Hepatocyte (in vitro differentiated cells): Measurements from ENCODE around the gene PDXDC1. TPM values are rescaled to one million over a fixed set of nuclear protein-coding genes. Genes with fewer than 3 reads are reported as not detected.
"Not testable (repeated sequence)": the region's sequence is repeated elsewhere in the genome, so short reads cannot be mapped to it uniquely, and the experiment has no call there.

Source experiments
- DNase-seq: peaks from one replicate; pipeline ENCODE4 v3.0.0-alpha.2; 2016; ENCODE audit warnings: low spot score
- H2AFZ ChIP-seq: fragments of 200-600 bp; sonication (generic); 2 replicates; pipeline ENCODE4 v1.6.0; 2016; ENCODE audit warnings: antibody characterized with exemption, mild to moderate bottlenecking
- H3K27ac ChIP-seq: fragments of 200-600 bp; sonication (generic); 2 replicates; pipeline ENCODE4 v1.5.1; 2016; ENCODE audit warnings: mild to moderate bottlenecking
- H3K27me3 ChIP-seq: fragments of 200-600 bp; sonication (generic); 2 replicates; pipeline ENCODE4 v1.6.1; 2016
- H3K36me3 ChIP-seq: fragments of 200-600 bp; sonication (generic); replicated peaks from 2 replicates; pipeline ENCODE4 v1.5.1; 2016; ENCODE audit warnings: low read depth; ENCODE audit not compliant: insufficient read depth
- H3K4me1 ChIP-seq: fragments of 200-600 bp; sonication (generic); 2 replicates; pipeline ENCODE4 v1.5.1; 2016; ENCODE audit warnings: mild to moderate bottlenecking, moderate library complexity; ENCODE audit not compliant: insufficient read depth
- H3K4me2 ChIP-seq: fragments of 200-600 bp; sonication (generic); 2 replicates; pipeline ENCODE4 v1.6.0; 2016
- H3K4me3 ChIP-seq: fragments of 200-600 bp; sonication (generic); 2 replicates; pipeline ENCODE4 v1.5.1; 2016; ENCODE audit warnings: mild to moderate bottlenecking
- H3K79me2 ChIP-seq: fragments of 200-600 bp; sonication (generic); 2 replicates; pipeline ENCODE4 v1.6.0; 2017; ENCODE audit warnings: mild to moderate bottlenecking
- H3K9me2 ChIP-seq: fragments of 200-600 bp; sonication (generic); replicated peaks from 2 replicates; pipeline ENCODE4 v1.6.0; 2017; ENCODE audit warnings: mild to moderate bottlenecking; ENCODE audit not compliant: insufficient read depth
- H3K9me3 ChIP-seq: fragments of 200-600 bp; sonication (generic); 2 replicates; pipeline ENCODE4 v1.5.1; 2016; ENCODE audit warnings: low read depth, mild to moderate bottlenecking
- H4K20me1 ChIP-seq: fragments of 200-600 bp; sonication (generic); 2 replicates; pipeline ENCODE4 v1.6.0; 2016; ENCODE audit warnings: mild to moderate bottlenecking; ENCODE audit not compliant: insufficient read depth, poor library complexity, severe bottlenecking
- EZH2phosphoT487 ChIP-seq: fragments of 200-600 bp; sonication (generic); IDR thresholded peaks from one replicate; pipeline ENCODE4 v1.6.1; 2018; ENCODE audit warnings: antibody characterized with exemption, mild to moderate bottlenecking, low read depth, moderate library complexity; ENCODE audit not compliant: unreplicated experiment, severe bottlenecking
- WGBS: methylation state at CpG from one replicate; pipeline ENCODE4 v1.1.6; 2016; ENCODE audit warnings: low lambda C conversion rate; ENCODE audit errors: missing lambda C conversion rate; 5-methylcytosine and 5-hydroxymethylcytosine counted together
- polyA plus RNA-seq: library from polyadenylated mRNA; unstranded; fragments of >200 nt; fragmentation: Nextera tagmentation; extraction: Ambion mirVana; gene quantifications from 2 replicates; pipeline ENCODE4 v1.2.1, GENCODE V29; 2016
- total RNA-seq: library from RNA; depleted of rRNA; stranded (reverse); fragments of >200 nt; gene quantifications from 2 replicates; pipeline ENCODE4 v1.2.3, GENCODE V29; 2014
- TF ChIP-seq, protein P1 (sequence below): fragments of 200-600 bp; sonication (generic); IDR thresholded peaks from 2 replicates; pipeline ENCODE4 v1.5.1; 2016; ENCODE audit warnings: antibody characterized with exemption, mild to moderate bottlenecking; ENCODE audit not compliant: poor library complexity

PDXDC1 gene
- total and polyA plus RNA-seq, 2 experiments from 2014 or later = 141 to 146 TPM

DNA sequence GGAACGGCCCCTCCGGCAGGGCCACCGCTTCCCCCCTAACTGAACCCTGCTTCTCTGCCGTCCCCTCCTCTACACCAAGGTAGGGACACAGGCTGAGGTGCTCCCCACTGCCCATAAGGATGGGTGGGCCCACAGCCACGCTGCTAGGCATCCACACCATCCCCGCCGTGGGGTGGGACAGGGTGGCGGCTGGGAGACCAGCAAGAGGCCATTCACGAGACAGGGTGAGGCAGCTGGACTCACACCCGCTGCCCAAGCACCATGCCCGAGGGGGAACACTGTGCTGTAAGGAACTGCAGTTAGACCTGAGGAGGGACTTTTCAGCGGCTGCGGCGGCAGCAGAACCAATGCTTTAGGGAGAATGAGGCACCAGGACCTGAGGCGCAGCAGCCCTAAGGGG, 166.8 kb downstream of the PDXDC1 start:
- 95% methylated on average over 9 of the region's 15 CpGs for WGBS
- DNase-seq = no peak
- Histone ChIP-seq H3K9me3 (no peaks in the 10 kb centered on the region), H3K27me3 (no peaks in the 10 kb centered on the region), H3K36me3 (no peaks in the 10 kb centered on the region), H3K4me2 (no peak overlapping the region), H3K4me1 (peaks cover 14% of the 10 kb centered on the region), H4K20me1 (peaks cover 34% of the 10 kb centered on the region), H3K9me2 (no peaks in the 10 kb centered on the region), H2AFZ (no peak overlapping the region), H3K4me3 (no peak overlapping the region), H3K79me2 (peaks cover 31% of the 10 kb centered on the region), H3K27ac (no peak overlapping the region)
- no peak for TF ChIP-seq EZH2phosphoT487
- TF ChIP-seq, protein P1, sequence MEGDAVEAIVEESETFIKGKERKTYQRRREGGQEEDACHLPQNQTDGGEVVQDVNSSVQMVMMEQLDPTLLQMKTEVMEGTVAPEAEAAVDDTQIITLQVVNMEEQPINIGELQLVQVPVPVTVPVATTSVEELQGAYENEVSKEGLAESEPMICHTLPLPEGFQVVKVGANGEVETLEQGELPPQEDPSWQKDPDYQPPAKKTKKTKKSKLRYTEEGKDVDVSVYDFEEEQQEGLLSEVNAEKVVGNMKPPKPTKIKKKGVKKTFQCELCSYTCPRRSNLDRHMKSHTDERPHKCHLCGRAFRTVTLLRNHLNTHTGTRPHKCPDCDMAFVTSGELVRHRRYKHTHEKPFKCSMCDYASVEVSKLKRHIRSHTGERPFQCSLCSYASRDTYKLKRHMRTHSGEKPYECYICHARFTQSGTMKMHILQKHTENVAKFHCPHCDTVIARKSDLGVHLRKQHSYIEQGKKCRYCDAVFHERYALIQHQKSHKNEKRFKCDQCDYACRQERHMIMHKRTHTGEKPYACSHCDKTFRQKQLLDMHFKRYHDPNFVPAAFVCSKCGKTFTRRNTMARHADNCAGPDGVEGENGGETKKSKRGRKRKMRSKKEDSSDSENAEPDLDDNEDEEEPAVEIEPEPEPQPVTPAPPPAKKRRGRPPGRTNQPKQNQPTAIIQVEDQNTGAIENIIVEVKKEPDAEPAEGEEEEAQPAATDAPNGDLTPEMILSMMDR = no peak

DNA sequence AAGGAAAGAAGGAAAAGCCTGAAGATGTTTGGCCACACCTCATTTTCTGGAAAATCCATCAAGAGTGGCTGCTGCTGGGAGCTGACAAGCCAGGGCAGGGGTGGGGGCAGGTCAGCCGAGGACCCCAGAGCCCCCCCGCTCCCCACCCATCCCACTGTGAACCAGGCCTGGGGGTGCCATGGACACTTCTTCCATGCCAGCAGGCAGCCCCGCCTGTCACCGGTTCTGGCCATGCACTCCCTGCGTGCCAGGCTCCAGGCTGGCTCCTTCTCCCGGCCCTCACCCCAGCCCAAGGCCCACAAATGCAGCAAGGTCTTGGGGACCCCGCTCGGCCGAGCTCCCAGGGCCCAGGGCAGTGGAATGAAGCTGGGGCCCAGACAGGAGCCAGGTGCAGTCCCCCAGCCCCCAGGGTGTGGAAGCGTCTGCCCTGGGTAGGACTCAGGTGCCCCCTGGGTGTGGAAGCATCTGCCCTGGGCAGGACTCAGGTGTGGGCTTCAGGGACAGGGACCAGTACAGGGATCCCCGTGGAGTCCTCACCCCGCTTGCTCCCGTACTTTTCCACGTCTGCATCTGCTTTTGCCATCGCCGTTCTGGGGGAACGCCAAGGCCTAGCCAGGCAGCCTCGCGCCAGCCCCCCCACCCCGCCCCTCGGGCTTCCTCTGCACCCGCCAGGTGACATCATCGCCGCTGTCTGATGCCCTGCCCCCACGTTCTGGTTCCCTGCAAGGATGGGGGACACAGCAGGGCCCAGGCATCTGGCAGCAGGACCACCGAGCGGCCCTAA, 167.5 kb downstream of the PDXDC1 start:
- H3K4me3 ChIP-seq = not testable (repeated sequence)

DNA sequence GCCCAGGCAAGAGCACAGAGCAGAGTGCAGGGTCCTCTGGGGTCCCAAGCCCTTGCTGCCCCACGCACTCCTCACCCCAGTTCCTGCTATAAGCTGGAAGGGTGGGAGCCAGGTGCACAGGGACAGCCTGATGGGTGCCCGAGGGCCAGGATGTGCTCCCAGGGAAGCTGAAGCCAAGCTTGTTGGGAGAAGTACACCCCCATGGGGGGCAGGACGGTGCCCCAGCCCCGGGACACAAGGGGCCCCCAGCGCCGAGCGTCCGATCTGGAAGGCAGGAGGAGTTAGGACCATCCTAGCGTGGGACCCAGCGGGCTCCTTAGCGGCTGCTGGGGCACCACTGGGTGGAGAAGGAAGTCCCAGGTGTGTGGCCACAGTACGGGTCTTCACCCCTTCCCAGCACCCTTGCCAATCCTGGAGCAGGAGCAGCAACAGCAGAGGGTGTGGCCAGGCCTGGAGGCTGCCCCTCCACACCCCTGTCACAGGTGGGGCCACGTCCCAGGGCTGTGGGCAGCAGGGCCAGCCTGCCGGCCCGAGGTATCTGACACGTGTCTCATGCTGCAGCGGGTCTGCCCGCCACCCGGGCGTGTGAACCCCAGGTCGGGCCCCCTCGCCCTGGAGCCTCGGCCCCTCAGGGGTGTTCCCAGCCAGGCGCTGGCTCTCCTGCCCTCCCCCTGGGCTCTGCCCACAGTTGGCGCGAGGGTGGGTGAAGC, 168.2 kb downstream of the PDXDC1 start:
- not testable (repeated sequence) for H3K27me3 ChIP-seq, H3K9me3 ChIP-seq, H3K4me3 ChIP-seq, H3K27ac ChIP-seq, DNase-seq, H2AFZ ChIP-seq, H3K36me3 ChIP-seq, H3K9me2 ChIP-seq, H3K4me2 ChIP-seq
- H3K79me2 ChIP-seq = peaks cover 38% of the 10 kb centered on the region
- peaks cover 41% of the 10 kb centered on the region for H4K20me1 ChIP-seq
- H3K4me1 ChIP-seq = peaks cover 17% of the 10 kb centered on the region
- 78% methylated on average over 17 of the region's 26 CpGs for WGBS

More for the DNA sequence above, 167.5 kb downstream of the PDXDC1 start:
- H3K27ac ChIP-seq, H3K27me3 ChIP-seq, H3K36me3 ChIP-seq, DNase-seq, H3K9me2 ChIP-seq, H2AFZ ChIP-seq, H3K9me3 ChIP-seq, H3K4me2 ChIP-seq: not testable (repeated sequence)
- H4K20me1 ChIP-seq = peaks cover 36% of the 10 kb centered on the region
- peaks cover 33% of the 10 kb centered on the region for H3K79me2 ChIP-seq
- WGBS = 93% methylated on average over 8 of the region's 27 CpGs
- H3K4me1 ChIP-seq = peaks cover 16% of the 10 kb centered on the region

DNA sequence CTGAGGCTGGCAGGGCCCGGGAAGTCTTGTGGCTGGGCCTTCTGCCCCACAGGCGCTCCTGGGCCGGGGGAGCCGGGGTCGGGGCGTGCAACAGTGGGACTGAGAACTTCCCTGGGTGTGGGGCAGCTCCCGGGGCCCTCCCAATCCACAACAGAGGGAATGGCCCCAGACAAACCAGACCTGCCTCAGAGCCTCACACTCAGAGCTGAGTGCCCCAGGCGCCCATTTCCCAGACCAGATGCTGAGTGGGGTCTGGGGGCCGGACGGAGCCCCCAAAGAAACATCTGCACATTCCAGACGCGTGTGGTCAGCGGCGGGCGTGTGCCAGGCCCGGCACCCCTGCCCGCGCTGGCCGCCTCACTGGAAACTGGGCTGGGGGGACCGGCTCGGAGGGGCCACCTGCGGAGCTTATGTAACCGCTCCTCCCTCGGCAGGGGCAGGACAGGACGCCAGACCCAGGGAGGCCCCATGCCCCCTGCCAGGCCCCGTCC, 168.8 kb downstream of the PDXDC1 start:
- H3K4me3 ChIP-seq, H3K9me2 ChIP-seq, H2AFZ ChIP-seq, H3K36me3 ChIP-seq, H3K9me3 ChIP-seq, H3K27me3 ChIP-seq, DNase-seq: not testable (repeated sequence)
- H3K27ac ChIP-seq = peak overlapping the region; percentile 42
- H3K4me1 ChIP-seq = peaks cover 17% of the 10 kb centered on the region
- WGBS = 73% methylated on average over 8 of the region's 26 CpGs
- peaks cover 38% of the 10 kb centered on the region for H3K79me2 ChIP-seq
- peak overlapping the region; percentile 67 for H3K4me2 ChIP-seq
- peaks cover 41% of the 10 kb centered on the region for H4K20me1 ChIP-seq

DNA sequence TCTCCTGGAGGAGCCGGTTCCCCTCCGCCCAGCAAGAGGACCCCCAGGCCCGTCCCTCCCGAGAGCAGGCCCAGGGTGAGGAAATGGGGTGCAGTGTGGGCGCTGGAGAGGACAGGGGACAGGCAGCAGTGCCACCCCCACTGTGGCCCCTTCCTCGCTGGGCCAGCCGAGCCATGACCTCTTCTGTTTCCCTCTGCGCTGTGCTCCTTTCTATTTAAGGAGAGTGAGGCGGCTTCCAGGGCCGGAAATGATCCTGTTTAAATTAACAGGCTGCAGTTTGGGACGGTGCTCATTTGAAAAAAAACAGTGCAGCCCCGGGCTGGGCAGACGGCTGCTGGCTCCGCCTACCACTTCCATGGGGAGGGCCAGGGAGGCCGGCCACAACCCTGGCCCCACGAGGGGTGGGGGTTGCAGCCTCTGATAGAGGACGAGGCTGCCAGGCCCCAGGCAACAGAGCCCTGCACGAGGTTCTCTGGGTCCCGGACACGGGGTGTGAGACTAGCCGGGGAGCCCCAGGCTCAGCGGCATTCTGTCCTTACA, 169.3 kb downstream of the PDXDC1 start:
- not testable (repeated sequence) for H3K27me3 ChIP-seq, H2AFZ ChIP-seq, H3K9me3 ChIP-seq, H3K36me3 ChIP-seq, H3K9me2 ChIP-seq, H3K4me3 ChIP-seq
- 28% methylated on average over 21 of the region's 22 CpGs for WGBS
- H3K79me2 ChIP-seq = peaks cover 42% of the 10 kb centered on the region
- H4K20me1 ChIP-seq = peaks cover 41% of the 10 kb centered on the region
- peak; percentile 31 for DNase-seq
- peak overlapping the region; percentile 67 for H3K4me2 ChIP-seq
- peak overlapping the region; percentile 42 for H3K27ac ChIP-seq
- H3K4me1 ChIP-seq = peaks cover 17% of the 10 kb centered on the region

DNA sequence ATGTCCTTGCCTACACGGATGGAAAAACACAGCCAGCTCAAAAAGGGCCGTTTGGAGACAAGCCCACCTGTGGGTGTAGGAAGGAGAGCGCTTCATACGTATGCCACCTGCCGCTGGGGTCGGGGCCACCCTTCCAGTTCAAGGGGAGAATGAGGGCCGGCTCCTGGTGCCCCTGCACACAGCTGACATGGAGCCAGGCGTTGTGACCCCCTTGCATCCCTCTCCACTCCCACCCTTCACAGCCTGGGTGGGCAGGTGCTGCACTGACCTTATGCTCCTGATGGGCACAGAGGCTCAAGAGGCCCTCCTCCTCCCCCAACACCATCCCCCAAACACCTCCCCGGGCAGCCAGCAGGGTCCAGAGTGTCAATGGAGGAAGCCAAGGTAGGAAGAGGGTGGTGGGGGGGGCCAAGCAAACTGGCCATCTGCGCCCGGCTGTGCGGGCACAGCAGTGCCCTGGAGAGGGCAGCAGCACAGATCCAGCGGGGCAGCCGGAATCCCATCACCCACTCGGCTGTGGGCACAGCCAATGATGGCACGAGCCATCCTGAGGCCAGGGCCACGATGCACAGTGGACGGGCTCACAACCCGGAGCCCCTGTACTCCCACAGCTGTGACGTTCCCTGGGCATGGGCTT, 170.1 kb downstream of the PDXDC1 start:
- not testable (repeated sequence) for DNase-seq, H3K9me3 ChIP-seq, H3K27me3 ChIP-seq, H3K4me3 ChIP-seq, H3K36me3 ChIP-seq, H3K9me2 ChIP-seq, H2AFZ ChIP-seq
- 87% methylated on average over 18 of the region's 20 CpGs for WGBS
- Histone ChIP-seq H3K4me2 (peak overlapping the region; percentile 67), H3K4me1 (peaks cover 17% of the 10 kb centered on the region), H4K20me1 (peaks cover 41% of the 10 kb centered on the region), H3K79me2 (peaks cover 42% of the 10 kb centered on the region), H3K27ac (peak overlapping the region; percentile 42)

DNA sequence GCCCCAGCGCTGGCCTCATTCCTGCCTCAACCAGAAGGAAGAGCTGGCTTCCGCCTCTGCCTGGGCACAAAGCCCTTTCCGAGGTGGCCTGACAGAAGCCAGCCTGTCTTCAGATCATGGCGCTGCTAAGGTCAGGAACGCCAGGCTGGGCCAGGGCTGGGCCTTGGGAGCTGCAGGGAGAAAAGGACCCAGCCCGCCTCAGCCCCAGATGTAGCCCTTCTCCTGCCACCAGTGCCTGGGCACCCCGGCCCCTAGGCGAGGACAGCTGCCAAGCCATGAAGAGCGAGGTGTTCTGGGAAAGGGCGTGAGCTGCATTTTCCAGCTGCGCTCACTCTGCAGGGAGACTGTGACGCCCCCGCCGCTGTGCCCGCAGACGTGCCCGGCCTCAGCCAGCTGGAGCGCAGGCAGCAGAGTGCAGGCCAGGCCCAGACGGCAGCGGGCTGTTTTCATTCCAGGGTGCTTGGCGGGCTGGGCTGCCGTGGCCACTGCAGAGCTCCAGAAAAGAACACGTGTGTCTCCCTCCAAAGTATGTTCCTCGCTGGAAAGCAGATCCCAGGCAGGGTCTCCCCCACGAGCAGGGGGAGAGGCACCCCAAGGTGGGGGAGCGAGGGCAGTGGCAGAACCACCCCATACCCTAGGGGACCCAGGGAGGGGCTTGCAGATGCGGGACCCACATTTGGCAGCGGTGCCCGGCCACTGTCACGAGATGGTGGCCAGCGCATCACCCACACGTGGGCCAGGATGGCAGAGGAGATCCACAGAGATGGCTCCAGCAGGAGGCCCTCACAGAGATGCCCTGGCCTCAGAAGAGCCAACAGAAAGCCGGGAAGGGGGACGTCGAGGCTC, 170.8 kb downstream of the PDXDC1 start:
- 95% methylated on average over 34 of the region's 35 CpGs for WGBS

More for the DNA sequence above, 170.8 kb downstream of the PDXDC1 start:
- Histone ChIP-seq H4K20me1 (peaks cover 37% of the 10 kb centered on the region), H3K4me1 (peaks cover 17% of the 10 kb centered on the region), H3K79me2 (peaks cover 38% of the 10 kb centered on the region)
- H3K27ac ChIP-seq, H3K4me2 ChIP-seq, H3K27me3 ChIP-seq, H3K4me3 ChIP-seq, H3K9me2 ChIP-seq, H3K36me3 ChIP-seq, H3K9me3 ChIP-seq, H2AFZ ChIP-seq, DNase-seq: not testable (repeated sequence)
